Subcutaneous adipose tissue (tissue), 4 donors: ENCODE data around the gene RAB3GAP2. TPM values are rescaled to one million over a fixed set of nuclear protein-coding genes. Genes with fewer than 3 reads are reported as not detected.

Experiments used
- CTCF ChIP-seq: fragments of 450-650 bp; IDR thresholded peaks from one replicate; pipeline ENCODE4 v1.5.1; 2016; ENCODE audit warnings: low read depth, mild to moderate bottlenecking, control low read depth, antibody characterized with exemption, moderate library complexity
- total RNA-seq, 4 donors: library from RNA; depleted of rRNA; stranded (reverse); fragments of >200 nt; gene quantifications; one replicate each; pipeline ENCODE4 v1.1.0, GENCODE V29; 2016

RAB3GAP2 gene
- total RNA-seq, 4 donors from 2014 or later: 23.9 to 41.7 (median 31.3) TPM

GRCh38 chr1:220219865-220220698 is 52.2 kb downstream of the RAB3GAP2 start:
- no peak for TF ChIP-seq CTCF

- TF ChIP-seq CTCF: no peak
Observed at GRCh38 chr1:220219136-220219442, 53.2 kb downstream of the RAB3GAP2 start.

GRCh38 chr1:220217383-220217988 is 54.8 kb downstream of the RAB3GAP2 start:
- no peak for TF ChIP-seq CTCF

- no peak for TF ChIP-seq CTCF
Observed at GRCh38 chr1:220213382-220213983, 58.8 kb downstream of the RAB3GAP2 start.

GRCh38 chr1:220207411-220207810 is 64.8 kb downstream of the RAB3GAP2 start:
- TF ChIP-seq CTCF: no peak

GRCh38 chr1:220203816-220204215 is 68.4 kb downstream of the RAB3GAP2 start:
- TF ChIP-seq CTCF: no peak
